Activated CD4-positive, alpha-beta memory T cell treated with anti-CD3 and anti-CD28 coated beads for 36 hours (primary cell): Measurements from ENCODE around the gene ZNF274. TPM values are rescaled to one million over a fixed set of nuclear protein-coding genes. Genes with fewer than 3 reads are reported as not detected.
A peak's percentile ranks its signal among the peaks of the same experiment; 100 is the strongest.

ENCODE experiments used
- CTCF ChIA-PET: fragments of 350-600 bp; sonication (Branson Sonifier 250); formaldehyde crosslinking; loops from one replicate; lab custom pipeline; 2021; ENCODE audit warnings: antibody characterized with exemption, inconsistent platforms; lab: Charles Lee
- POLR2A ChIA-PET: fragments of 350-600 bp; sonication (Branson Sonifier 250); formaldehyde crosslinking; loops from one replicate; lab custom pipeline; 2021; ENCODE audit warnings: antibody characterized with exemption; lab: Charles Lee
- DNase-seq: peaks from one replicate; pipeline ENCODE4 v3.0.0-alpha.2; 2020
- H3K27ac Mint-ChIP-seq: one replicate; pipeline ENCODE4 v1.8.0; 2021; ENCODE audit warnings: mixed read lengths
- H3K27me3 Mint-ChIP-seq: one replicate; pipeline ENCODE4 v1.8.0; 2021; ENCODE audit warnings: mixed read lengths
- H3K36me3 Mint-ChIP-seq: one replicate; pipeline ENCODE4 v1.8.0; 2021; ENCODE audit warnings: mixed read lengths
- H3K4me1 Mint-ChIP-seq: one replicate; pipeline ENCODE4 v1.8.0; 2021; ENCODE audit warnings: low read depth, mixed read lengths
- H3K4me3 Mint-ChIP-seq: one replicate; pipeline ENCODE4 v1.8.0; 2021; ENCODE audit warnings: mild to moderate bottlenecking, mixed read lengths
- H3K9me3 Mint-ChIP-seq: one replicate; pipeline ENCODE4 v1.8.0; 2021; ENCODE audit warnings: mixed read lengths
- intact Hi-C: fragments of 100-400 bp; cut with micrococcal nuclease; formaldehyde crosslinking; loops from one replicate; pipeline ENCODE4 v1.15.1; 2023
- total RNA-seq, 2 experiments: library from RNA; stranded (reverse); gene quantifications; one replicate each; pipeline ENCODE4 v1.2.3, GENCODE V29; 2021

ZNF274 gene
- total RNA-seq, 2 experiments from 2014 or later, result 19.1 to 19.6 TPM

- H3K27ac Mint-ChIP-seq, result no peak overlapping the region
- CTCF ChIA-PET, result no interaction called here
- intact Hi-C loops, result no loop called here
- no peak for DNase-seq
- H3K9me3 Mint-ChIP-seq, result peaks cover 53% of the 10 kb centered on the region
- H3K27me3 Mint-ChIP-seq, result no peaks in the 10 kb centered on the region
- no peaks in the 10 kb centered on the region for H3K4me1 Mint-ChIP-seq
- peaks cover 37% of the 10 kb centered on the region for H3K36me3 Mint-ChIP-seq
- H3K4me3 Mint-ChIP-seq, result no peak overlapping the region
- POLR2A ChIA-PET, result interaction anchor here (0.5 kb wide), 1 partner anchor 360 kb away, joined by 3 read pairs; no protein-coding TSS in a partner anchor
Observed at GRCh38 chr19:58217069-58217481, 34.2 kb downstream of the ZNF274 start.

- POLR2A ChIA-PET, result no interaction called here
Observed at GRCh38 chr19:58217607-58218391, 34.9 kb downstream of the ZNF274 start.

GRCh38 chr19:58218899-58219298 lies 36.0 kb downstream of the ZNF274 start:
- DNase-seq, result peak; percentile 63
- intact Hi-C loops, result loop anchor here (1.0 kb wide), 1 partner anchor 300 kb away; the partner anchor contains the start of gene ZBTB45
- Mint-ChIP-seq H3K27ac (no peak overlapping the region), H3K27me3 (no peaks in the 10 kb centered on the region), H3K4me1 (no peaks in the 10 kb centered on the region), H3K36me3 (peaks cover 22% of the 10 kb centered on the region), H3K4me3 (no peak overlapping the region), H3K9me3 (peaks cover 42% of the 10 kb centered on the region)
- CTCF ChIA-PET, result interaction anchor here (0.7 to 1.5 kb wide), 5 partner anchors 10 to 295 kb away, joined by 3 to 6 read pairs (median 3); partner anchors contain the start of genes ZNF446 and ZNF544
- POLR2A ChIA-PET, result interaction anchor here (0.5 kb wide), 1 partner anchor 99 kb away, joined by 5 read pairs; no protein-coding TSS in a partner anchor

More at GRCh38 chr19:58217607-58218391, 34.9 kb downstream of the ZNF274 start:
- Mint-ChIP-seq H3K27me3 (no peaks in the 10 kb centered on the region), H3K36me3 (peaks cover 32% of the 10 kb centered on the region), H3K4me1 (no peaks in the 10 kb centered on the region), H3K27ac (no peak overlapping the region), H3K4me3 (no peak overlapping the region), H3K9me3 (peaks cover 49% of the 10 kb centered on the region)
- CTCF ChIA-PET, result interaction anchor here (0.6 to 1.5 kb wide), 2 partner anchors 11 to 734 kb away, joined by 3 to 6 read pairs; partner anchors contain the start of gene ZNF544
- DNase-seq, result no peak
- intact Hi-C loops, result no loop called here

- ChIA-PET CTCF (interaction anchor here (1.2 to 2.2 kb wide), 6 partner anchors 10 to 292 kb away, joined by 4 to 7 read pairs (median 5); partner anchors contain the start of genes ZBTB45 and ZNF8), POLR2A (interaction anchor here (0.7 to 1.3 kb wide), 4 partner anchors 38 to 119 kb away, joined by 3 to 4 read pairs (median 4); partner anchors contain the start of gene ZSCAN22)
- Mint-ChIP-seq H3K9me3 (peaks cover 32% of the 10 kb centered on the region), H3K27ac (peak overlapping the region; percentile 92), H3K4me1 (peaks cover 32% of the 10 kb centered on the region), H3K36me3 (peaks cover 41% of the 10 kb centered on the region), H3K4me3 (peak overlapping the region; percentile 95), H3K27me3 (no peaks in the 10 kb centered on the region)
- intact Hi-C loops, result loop anchor here (1.0 to 10.0 kb wide), 4 partner anchors 46 to 173 kb away; partner anchors contain the start of genes ERVK3-1, ZNF274 and ZNF8
- DNase-seq, result peak; percentile 11
Observed at GRCh38 chr19:58227964-58228584, 45.2 kb downstream of the ZNF274 start.

- Mint-ChIP-seq H3K4me3 (peak within 1 kb of the TSS; percentile 95), H3K36me3 (peaks cover 47% of the 10 kb centered on the region), H3K4me1 (peaks cover 32% of the 10 kb centered on the region), H3K27me3 (no peaks in the 10 kb centered on the region), H3K9me3 (peaks cover 36% of the 10 kb centered on the region), H3K27ac (peak within 1 kb of the TSS; percentile 92)
- POLR2A ChIA-PET, result interaction anchor here (0.7 to 1.3 kb wide), 3 partner anchors 45 to 119 kb away, joined by 3 to 4 read pairs (median 4); partner anchors contain the start of gene ZSCAN22
- CTCF ChIA-PET, result interaction anchor here (0.5 to 2.2 kb wide), 9 partner anchors 10 to 291 kb away, joined by 3 to 7 read pairs (median 4); partner anchors contain the start of genes ERVK3-1, ZBTB45, ZNF8 and ZNF837
- DNase-seq, result peak; percentile 82
- intact Hi-C loops, result loop anchor here (1.0 to 10.0 kb wide), 4 partner anchors 46 to 173 kb away; partner anchors contain the start of genes ERVK3-1, ZNF274 and ZNF8
Observed at GRCh38 chr19:58228585-58229254, 45.9 kb downstream of the ZNF274 start, which contains the start of gene ZNF544. ZNF544 (plus strand) TSS chr19:58228914; CDS start chr19:58244024, 15,110 bp downstream.

GRCh38 chr19:58229255-58229639 lies 46.4 kb downstream of the ZNF274 start:
- ChIA-PET POLR2A (interaction anchor here (1.0 kb wide), 1 partner anchor 118 kb away, joined by 4 read pairs; no protein-coding TSS in a partner anchor), CTCF (interaction anchor here (0.5 to 2.2 kb wide), 9 partner anchors 11 to 291 kb away, joined by 3 to 7 read pairs (median 4); partner anchors contain the start of genes ERVK3-1, ZBTB45, ZNF8 and ZNF837)
- Mint-ChIP-seq H3K27ac (peak overlapping the region; percentile 92), H3K36me3 (peaks cover 52% of the 10 kb centered on the region), H3K27me3 (no peaks in the 10 kb centered on the region), H3K4me1 (peaks cover 32% of the 10 kb centered on the region), H3K4me3 (peak overlapping the region; percentile 95), H3K9me3 (peaks cover 41% of the 10 kb centered on the region)
- DNase-seq, result peak; percentile 57
- intact Hi-C loops, result loop anchor here (2.0 to 10.0 kb wide), 3 partner anchors 46 to 76 kb away; partner anchors contain the start of genes ERVK3-1, ZNF274 and ZNF8

GRCh38 chr19:58237324-58237723 lies 54.5 kb downstream of the ZNF274 start:
- Mint-ChIP-seq H3K4me3 (no peak overlapping the region), H3K27ac (no peak overlapping the region), H3K4me1 (no peaks in the 10 kb centered on the region), H3K9me3 (peaks cover 70% of the 10 kb centered on the region), H3K36me3 (peaks cover 92% of the 10 kb centered on the region), H3K27me3 (no peaks in the 10 kb centered on the region)
- intact Hi-C loops, result no loop called here
- ChIA-PET CTCF (no interaction called here), POLR2A (interaction anchor here (0.7 kb wide), 1 partner anchor 134 kb away, joined by 4 read pairs; no protein-coding TSS in a partner anchor)
- DNase-seq, result no peak

GRCh38 chr19:58243351-58243750 lies 60.5 kb downstream of the ZNF274 start:
- H3K4me1 Mint-ChIP-seq, result no peaks in the 10 kb centered on the region
- H3K27ac Mint-ChIP-seq, result no peak overlapping the region
- no peak for DNase-seq
- peaks cover 77% of the 10 kb centered on the region for H3K9me3 Mint-ChIP-seq
- H3K4me3 Mint-ChIP-seq, result no peak overlapping the region
- no peaks in the 10 kb centered on the region for H3K27me3 Mint-ChIP-seq
- intact Hi-C loops, result no loop called here
- ChIA-PET POLR2A (interaction anchor here (0.5 kb wide), 1 partner anchor 280 kb away, joined by 4 read pairs; no protein-coding TSS in a partner anchor), CTCF (no interaction called here)
- H3K36me3 Mint-ChIP-seq, result peaks cover 98% of the 10 kb centered on the region

- no peaks in the 10 kb centered on the region for H3K27me3 Mint-ChIP-seq
- DNase-seq, result no peak
- H3K27ac Mint-ChIP-seq, result peak overlapping the region; percentile 58
- no peak overlapping the region for H3K4me3 Mint-ChIP-seq
- intact Hi-C loops, result no loop called here
- CTCF ChIA-PET, result no interaction called here
- peaks cover 83% of the 10 kb centered on the region for H3K9me3 Mint-ChIP-seq
- POLR2A ChIA-PET, result no interaction called here
- peaks cover 99% of the 10 kb centered on the region for H3K36me3 Mint-ChIP-seq
- H3K4me1 Mint-ChIP-seq, result no peaks in the 10 kb centered on the region
Observed at GRCh38 chr19:58248886-58249285, 66.0 kb downstream of the ZNF274 start.

GRCh38 chr19:58252102-58252685 lies 69.3 kb downstream of the ZNF274 start:
- CTCF ChIA-PET, result no interaction called here
- H3K4me1 Mint-ChIP-seq, result no peaks in the 10 kb centered on the region
- POLR2A ChIA-PET, result no interaction called here
- no peak overlapping the region for H3K4me3 Mint-ChIP-seq
- H3K9me3 Mint-ChIP-seq, result peaks cover 82% of the 10 kb centered on the region
- intact Hi-C loops, result loop anchor here (10.0 kb wide), 1 partner anchor 57 kb away; no protein-coding TSS in a partner anchor
- H3K27me3 Mint-ChIP-seq, result no peaks in the 10 kb centered on the region
- peaks cover 99% of the 10 kb centered on the region for H3K36me3 Mint-ChIP-seq
- no peak overlapping the region for H3K27ac Mint-ChIP-seq
- DNase-seq, result no peak
